OCI-LY1 (cell line): ENCODE data around the gene PITPNM3.

Experiments used
- H2AFZ ChIP-seq: fragments of 200-600 bp; sonication (generic), shearing (Covaris generic); 2 replicates; pipeline ENCODE4 v1.6.0; 2014; ENCODE audit warnings: antibody characterized with exemption, mild to moderate bottlenecking, low read length
- H3F3A ChIP-seq: fragments of 200-600 bp; sonication (generic), shearing (Covaris generic); 2 replicates; pipeline ENCODE4 v1.6.0; 2014; ENCODE audit warnings: mild to moderate bottlenecking, antibody characterized with exemption, low read length, moderate library complexity; ENCODE audit not compliant: insufficient read depth
- H3K27ac ChIP-seq: fragments of 200-600 bp; sonication (generic); 2 replicates; pipeline ENCODE4 v1.5.1; 2014; ENCODE audit warnings: low read length, mixed run types, mild to moderate bottlenecking, low read depth; ENCODE audit not compliant: poor library complexity, severe bottlenecking
- H3K27me3 ChIP-seq: fragments of 200-600 bp; sonication (generic); 2 replicates; pipeline ENCODE4 v1.6.0; 2014; ENCODE audit warnings: antibody characterized with exemption, mild to moderate bottlenecking, low read length, moderate library complexity; ENCODE audit not compliant: insufficient read depth
- H3K36me3 ChIP-seq: fragments of 200-600 bp; sonication (generic); 2 replicates; pipeline ENCODE4 v1.6.1; 2014; ENCODE audit warnings: mild to moderate bottlenecking, antibody characterized with exemption, low read length, moderate library complexity, mixed read lengths; ENCODE audit not compliant: insufficient read depth
- H3K4me1 ChIP-seq: fragments of 200-600 bp; sonication (generic); 2 replicates; pipeline ENCODE4 v1.5.1; 2014; ENCODE audit warnings: mild to moderate bottlenecking, low read length, moderate library complexity; ENCODE audit not compliant: insufficient read depth, severe bottlenecking
- H3K4me2 ChIP-seq: fragments of 200-600 bp; sonication (generic), shearing (Covaris generic); 2 replicates; pipeline ENCODE4 v1.6.1; 2014; ENCODE audit warnings: low read length
- H3K4me3 ChIP-seq: fragments of 200-600 bp; sonication (generic); 2 replicates; pipeline ENCODE4 v1.5.1; 2014; ENCODE audit warnings: low read length, low read depth, mild to moderate bottlenecking, mixed read lengths; ENCODE audit not compliant: poor library complexity, severe bottlenecking
- H3K79me2 ChIP-seq: fragments of 200-600 bp; shearing (Covaris generic); 2 replicates; pipeline ENCODE4 v1.6.1; 2016; ENCODE audit warnings: mixed run types, low read length, mixed read lengths; ENCODE audit not compliant: insufficient read depth
- H3K9ac ChIP-seq: fragments of 200-600 bp; sonication (generic), shearing (Covaris generic); 2 replicates; pipeline ENCODE4 v1.6.1; 2014; ENCODE audit warnings: mild to moderate bottlenecking, low read length, mixed read lengths
- H3K9me2 ChIP-seq: fragments of 200-600 bp; sonication (generic), shearing (Covaris generic); 2 replicates; pipeline ENCODE4 v1.6.1; 2014; ENCODE audit warnings: low read depth, mild to moderate bottlenecking, low read length, mixed read lengths
- H3K9me3 ChIP-seq: fragments of 200-600 bp; shearing (Covaris generic); 2 replicates; pipeline ENCODE4 v1.6.1; 2014; ENCODE audit warnings: low read length, mixed read lengths
- H4K20me1 ChIP-seq: fragments of 200-600 bp; sonication (generic), shearing (Covaris generic); 2 replicates; pipeline ENCODE4 v1.6.0; 2016; ENCODE audit warnings: mild to moderate bottlenecking, low read length; ENCODE audit not compliant: insufficient read depth
- EZH2 ChIP-seq: fragments of 200-600 bp; sonication (generic), shearing (Covaris generic); IDR thresholded peaks from 2 replicates; pipeline ENCODE4 v1.8.0; 2017; ENCODE audit warnings: borderline replicate concordance, mixed run types, mild to moderate bottlenecking, antibody characterized with exemption, low read length, moderate library complexity, mixed read lengths
- TF ChIP-seq, protein P1 (sequence below): fragments of 200-600 bp; sonication (generic), shearing (Covaris generic); IDR thresholded peaks from 2 replicates; pipeline ENCODE4 v1.5.1; 2017; ENCODE audit warnings: mild to moderate bottlenecking, antibody characterized with exemption, low read length, moderate library complexity, mixed read lengths

PITPNM3 gene

DNA sequence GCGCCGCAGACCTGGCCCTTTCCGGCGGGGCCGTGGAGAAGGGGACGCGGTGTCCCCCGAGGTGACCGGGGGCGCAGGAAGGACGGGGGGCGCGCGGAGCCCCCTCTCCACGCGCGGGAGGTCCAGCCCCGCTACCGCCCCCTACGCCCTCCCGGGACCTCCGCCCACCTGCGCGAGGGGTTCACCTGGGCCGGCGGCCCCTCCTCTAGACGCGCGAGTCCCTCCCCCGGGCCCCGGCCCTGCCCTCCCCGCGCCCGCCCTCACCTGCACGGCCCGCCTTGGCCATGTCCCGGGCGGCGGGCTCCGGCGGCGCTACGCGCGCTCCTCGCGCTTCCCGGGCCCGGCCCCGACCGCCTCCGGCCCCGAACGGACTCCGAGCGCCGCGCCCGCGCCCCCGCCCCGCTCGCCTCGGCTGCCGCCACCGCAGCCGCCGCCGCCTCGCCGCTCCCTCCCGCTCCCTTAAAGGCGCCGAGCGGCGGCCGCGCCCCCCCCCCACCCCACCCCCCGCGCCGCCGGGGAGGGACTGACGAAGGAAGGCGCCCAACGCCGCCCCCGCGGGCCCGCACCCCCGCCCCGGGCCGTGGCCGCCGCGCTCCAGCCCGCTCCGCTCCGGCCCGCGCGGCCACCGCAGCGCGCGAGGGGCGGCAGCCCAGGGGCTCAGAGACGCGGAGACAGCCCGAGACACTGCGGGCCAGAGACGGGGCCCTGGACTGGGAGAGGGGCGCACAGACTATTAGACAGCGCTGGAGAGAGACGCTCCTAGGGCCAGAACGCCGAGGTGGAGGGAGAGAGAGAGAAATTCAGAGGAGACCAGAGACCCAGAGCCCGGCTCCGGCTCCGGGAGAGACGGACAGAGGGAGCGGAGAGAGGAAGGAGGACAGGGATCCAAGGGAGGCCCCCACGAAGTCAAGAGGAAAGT lies at the start of gene PITPNM3:
Gene PITPNM3 (minus strand): TSS at position 435 of the 919 bp plus-strand sequence. CDS start 149 bp downstream, at position 286.
- Histone ChIP-seq H2AFZ (no peak within 1 kb of the TSS), H3K27me3 (peaks cover 10% of the 10 kb centered on the region), H4K20me1 (no peaks in the 10 kb centered on the region), H3K4me3 (no peak within 1 kb of the TSS), H3K9ac (no peak within 1 kb of the TSS), H3K9me2 (no peaks in the 10 kb centered on the region), H3K79me2 (no peaks in the 10 kb centered on the region), H3K4me1 (no peaks in the 10 kb centered on the region), H3K36me3 (no peaks in the 10 kb centered on the region), H3K9me3 (no peaks in the 10 kb centered on the region), H3F3A (no peaks in the 10 kb centered on the region), H3K4me2 (no peak within 1 kb of the TSS), H3K27ac (no peak within 1 kb of the TSS)
- TF ChIP-seq EZH2 = no peak
- TF ChIP-seq, protein P1, sequence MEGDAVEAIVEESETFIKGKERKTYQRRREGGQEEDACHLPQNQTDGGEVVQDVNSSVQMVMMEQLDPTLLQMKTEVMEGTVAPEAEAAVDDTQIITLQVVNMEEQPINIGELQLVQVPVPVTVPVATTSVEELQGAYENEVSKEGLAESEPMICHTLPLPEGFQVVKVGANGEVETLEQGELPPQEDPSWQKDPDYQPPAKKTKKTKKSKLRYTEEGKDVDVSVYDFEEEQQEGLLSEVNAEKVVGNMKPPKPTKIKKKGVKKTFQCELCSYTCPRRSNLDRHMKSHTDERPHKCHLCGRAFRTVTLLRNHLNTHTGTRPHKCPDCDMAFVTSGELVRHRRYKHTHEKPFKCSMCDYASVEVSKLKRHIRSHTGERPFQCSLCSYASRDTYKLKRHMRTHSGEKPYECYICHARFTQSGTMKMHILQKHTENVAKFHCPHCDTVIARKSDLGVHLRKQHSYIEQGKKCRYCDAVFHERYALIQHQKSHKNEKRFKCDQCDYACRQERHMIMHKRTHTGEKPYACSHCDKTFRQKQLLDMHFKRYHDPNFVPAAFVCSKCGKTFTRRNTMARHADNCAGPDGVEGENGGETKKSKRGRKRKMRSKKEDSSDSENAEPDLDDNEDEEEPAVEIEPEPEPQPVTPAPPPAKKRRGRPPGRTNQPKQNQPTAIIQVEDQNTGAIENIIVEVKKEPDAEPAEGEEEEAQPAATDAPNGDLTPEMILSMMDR = no peak

DNA sequence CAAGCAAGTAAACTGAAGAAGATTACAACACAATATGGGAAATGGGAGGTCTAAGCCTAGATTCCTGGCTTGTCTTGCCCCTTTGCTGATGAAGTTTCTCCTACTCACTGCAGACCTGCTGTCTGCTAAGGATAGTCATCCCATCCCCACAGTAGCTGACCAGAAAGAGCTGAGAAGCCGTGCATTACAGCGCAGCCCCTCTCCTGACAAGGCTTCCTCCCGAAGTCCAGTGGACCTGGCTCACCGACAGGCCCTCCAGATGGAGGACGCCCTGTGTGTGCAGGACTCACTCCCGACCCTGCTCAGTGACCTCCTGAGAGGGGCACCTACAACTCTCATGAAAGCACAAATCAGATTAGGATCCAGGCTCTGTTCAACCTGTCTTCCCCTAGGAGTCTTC lies 48.8 kb upstream of the PITPNM3 start:
- Histone ChIP-seq H3F3A (no peaks in the 10 kb centered on the region), H3K4me3 (no peak overlapping the region), H3K27ac (no peak overlapping the region), H2AFZ (no peak overlapping the region), H4K20me1 (no peaks in the 10 kb centered on the region), H3K4me1 (peaks cover under 1% of the 10 kb centered on the region), H3K4me2 (no peak overlapping the region), H3K27me3 (no peaks in the 10 kb centered on the region), H3K9me3 (no peaks in the 10 kb centered on the region), H3K9me2 (no peaks in the 10 kb centered on the region), H3K9ac (no peak overlapping the region), H3K79me2 (no peaks in the 10 kb centered on the region), H3K36me3 (peaks cover 81% of the 10 kb centered on the region)
- TF ChIP-seq EZH2 = no peak
- TF ChIP-seq, protein P1 = no peak

DNA sequence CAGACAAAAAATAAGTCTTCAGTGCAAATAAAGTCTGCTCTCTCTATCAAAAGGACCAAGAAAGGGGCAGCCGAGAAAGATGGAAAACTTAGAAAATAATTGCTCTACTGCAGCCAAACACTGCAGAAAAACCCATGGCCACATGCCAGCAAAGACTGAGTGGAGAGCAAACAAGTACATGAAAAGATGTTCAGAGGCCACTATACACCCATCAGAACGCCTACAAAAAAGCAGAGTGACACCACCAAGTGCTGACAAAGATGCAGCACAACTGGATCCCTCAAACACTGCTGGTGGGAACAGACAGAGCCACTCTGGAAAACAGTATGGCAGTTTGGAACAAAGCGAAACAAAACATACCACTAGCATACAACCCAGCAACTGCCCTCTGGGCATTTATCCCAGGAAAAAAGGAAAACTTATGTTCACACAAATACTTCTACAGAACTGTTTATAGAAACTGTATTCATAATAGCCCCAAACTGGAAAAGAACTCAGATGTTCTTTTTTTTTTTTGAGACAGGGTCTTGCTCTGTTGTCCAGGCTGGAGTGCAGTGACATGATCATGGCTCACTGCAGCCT lies 47.5 kb upstream of the PITPNM3 start:
- no peaks in the 10 kb centered on the region for H4K20me1 ChIP-seq
- no peak overlapping the region for H3K4me2 ChIP-seq
- H3K27ac ChIP-seq = no peak overlapping the region
- no peak overlapping the region for H3K9ac ChIP-seq
- H3K4me1 ChIP-seq = peaks cover 14% of the 10 kb centered on the region
- no peak for TF ChIP-seq EZH2
- TF ChIP-seq, protein P1 = no peak
- no peaks in the 10 kb centered on the region for H3K27me3 ChIP-seq
- H3K4me3 ChIP-seq = no peak overlapping the region
- H2AFZ ChIP-seq = no peak overlapping the region
- peaks cover 77% of the 10 kb centered on the region; the same call in 1 of the 2 replicates for H3K36me3 ChIP-seq
- H3K79me2 ChIP-seq = no peaks in the 10 kb centered on the region
- H3K9me2 ChIP-seq = no peaks in the 10 kb centered on the region
- no peaks in the 10 kb centered on the region for H3F3A ChIP-seq
- no peaks in the 10 kb centered on the region for H3K9me3 ChIP-seq
